GM12878 (cell line): ENCODE measurements around the gene PPM1N. TPM values are rescaled to one million over a fixed set of nuclear protein-coding genes. Genes with fewer than 3 reads are reported as not detected.

Experiments
- ATAC-seq: fragments of 200-7000 bp; cut with Tn5 transposase; 3 replicates; pipeline ENCODE4 v1.9.1; 2020; ENCODE audit warnings: mild to moderate bottlenecking, moderate library complexity
- BruUV-seq: library from RNA; stranded (reverse); fragments of 400-500 nt; replicated peaks from 2 replicates; lab custom pipeline; 2021; lab: Mats Ljungman, UMichigan
- CTCF ChIA-PET: fragments of 300-600 bp; sonication (Branson Sonifier 250); formaldehyde crosslinking; extraction: SDS; loops from one replicate; lab custom pipeline; 2021; ENCODE audit warnings: inconsistent platforms; lab: Yijun Ruan, JAX
- POLR2A ChIA-PET: fragments of 350-600 bp; formaldehyde crosslinking; extraction: SDS; loops from one replicate; lab custom pipeline; 2021; ENCODE audit warnings: inconsistent platforms; lab: Charles Lee
- RAD21 ChIA-PET: fragments of 300-600 bp; sonication (Branson Sonifier 250); formaldehyde crosslinking; loops from one replicate; lab custom pipeline; 2023; ENCODE audit warnings: antibody characterized with exemption; ENCODE audit not compliant: unreplicated experiment; lab: Charles Lee
- SMC1A ChIA-PET: fragments of 300-600 bp; sonication (Branson Sonifier 250); formaldehyde crosslinking; loops from one replicate; lab custom pipeline; 2023; ENCODE audit not compliant: unreplicated experiment, uncharacterized antibody; lab: Charles Lee
- DNase-seq: peaks from one replicate; pipeline ENCODE4 v3.0.0-alpha.2; 2011; ENCODE audit warnings: low read depth, low spot score
- FAIRE-seq: peaks from 3 replicates; lab custom pipeline; 2011; peaks lifted over from hg19 to GRCh38; lab: Jason Lieb, UNC
- H2AFZ ChIP-seq: 2 replicates; pipeline ENCODE4 v1.6.0; 2011; ENCODE audit warnings: low read depth, low read length, control low read depth; ENCODE audit not compliant: control insufficient read depth
- H3K27ac ChIP-seq: 2 replicates; pipeline ENCODE4 v1.5.1; 2011; ENCODE audit warnings: control low read depth; ENCODE audit not compliant: control insufficient read depth, insufficient read depth
- H3K27me3 ChIP-seq, 2 experiments: replicated peaks in 1 of 2; 2 replicates each; pipeline versions ENCODE4 v1.6.0 to v1.6.1; 2011; ENCODE audit warnings: low read length in 1 of 2; ENCODE audit not compliant: control insufficient read depth in 2 of 2, insufficient read depth in 2 of 2
- H3K36me3 ChIP-seq, 2 experiments: 2 replicates each; pipeline ENCODE4 v1.5.1; 2011; ENCODE audit warnings: low read length in 1 of 2; ENCODE audit not compliant: control insufficient read depth in 2 of 2, insufficient read depth in 2 of 2
- H3K4me1 ChIP-seq: 2 replicates; pipeline ENCODE4 v1.6.1; 2011; ENCODE audit warnings: mild to moderate bottlenecking, low read length, moderate library complexity, mixed read lengths; ENCODE audit not compliant: control insufficient read depth, insufficient read depth
- H3K4me2 ChIP-seq: 2 replicates; pipeline ENCODE4 v1.6.0; 2011; ENCODE audit warnings: control low read depth; ENCODE audit not compliant: control insufficient read depth, insufficient read depth
- H3K4me3 ChIP-seq: fragments of 200-600 bp; sonication (generic); 2 replicates; pipeline ENCODE4 v1.5.1; 2016
- H3K79me2 ChIP-seq: 2 replicates; pipeline ENCODE4 v1.6.0; 2011; ENCODE audit warnings: low read length; ENCODE audit not compliant: control insufficient read depth, insufficient read depth
- H3K9ac ChIP-seq: 2 replicates; pipeline ENCODE4 v1.8.0; 2011; ENCODE audit warnings: low read length, control low read depth, mixed read lengths; ENCODE audit not compliant: control insufficient read depth, insufficient read depth
- H3K9me3 ChIP-seq: replicated peaks from 3 replicates; pipeline ENCODE4 v1.5.1; 2011; ENCODE audit warnings: mild to moderate bottlenecking, low read length; ENCODE audit not compliant: control insufficient read depth, insufficient read depth
- H4K20me1 ChIP-seq: 2 replicates; pipeline ENCODE4 v1.6.0; 2011; ENCODE audit not compliant: control insufficient read depth, insufficient read depth
- ATF7 ChIP-seq: fragments of 450-650 bp; IDR thresholded peaks from 2 replicates; pipeline ENCODE4 v1.6.1; 2016; ENCODE audit warnings: low read depth, mild to moderate bottlenecking
- DPF2 ChIP-seq: fragments of 450-650 bp; IDR thresholded peaks from 2 replicates; pipeline ENCODE4 v1.6.1; 2017; ENCODE audit warnings: mild to moderate bottlenecking
- FOXK2 ChIP-seq: fragments of 450-650 bp; IDR thresholded peaks from 2 replicates; pipeline ENCODE4 v1.6.1; 2017; ENCODE audit warnings: mild to moderate bottlenecking, moderate library complexity
- IRF4 ChIP-seq: IDR thresholded peaks from 2 replicates; pipeline ENCODE4 v1.6.1; 2011; ENCODE audit warnings: low read depth, low read length
- JUND ChIP-seq: IDR thresholded peaks from 2 replicates; pipeline ENCODE4 v1.6.1; 2012; ENCODE audit warnings: low read depth, mild to moderate bottlenecking, low read length, improper control_type of control experiment, moderate library complexity
- MEF2B ChIP-seq: fragments of 450-650 bp; IDR thresholded peaks from 2 replicates; pipeline ENCODE4 v1.6.1; 2018; ENCODE audit warnings: mild to moderate bottlenecking, moderate library complexity; ENCODE audit not compliant: partially characterized antibody, poor library complexity, severe bottlenecking
- MYB ChIP-seq: fragments of 150-350 bp; IDR thresholded peaks from 2 replicates; pipeline ENCODE4 v1.6.1; 2014; ENCODE audit warnings: mild to moderate bottlenecking, low read depth, low read length, borderline replicate concordance
- MYC ChIP-seq: IDR thresholded peaks from 2 replicates; pipeline ENCODE4 v1.6.1; 2011; ENCODE audit warnings: mild to moderate bottlenecking, low read length, moderate library complexity, inconsistent platforms; ENCODE audit not compliant: insufficient read depth, insufficient replicate concordance, insufficient read length, severe bottlenecking
- PKNOX1 ChIP-seq: fragments of 450-650 bp; IDR thresholded peaks from 2 replicates; pipeline ENCODE4 v1.6.1; 2016; ENCODE audit warnings: mild to moderate bottlenecking
- RBBP5 ChIP-seq: fragments of 200-600 bp; sonication (generic); conservative IDR thresholded peaks from 2 replicates; pipeline ENCODE4 v1.6.1; 2016
- RELA ChIP-seq: fragments of 450-650 bp; IDR thresholded peaks from 2 replicates; pipeline ENCODE4 v1.8.0; 2014; ENCODE audit warnings: borderline replicate concordance; ENCODE audit not compliant: partially characterized antibody
- SREBF2 ChIP-seq: IDR thresholded peaks from 2 replicates; pipeline ENCODE4 v1.6.1; 2012; ENCODE audit warnings: mild to moderate bottlenecking, low read length
- STAT1 ChIP-seq: fragments of 450-650 bp; conservative IDR thresholded peaks from 2 replicates; pipeline ENCODE4 v1.6.1; 2014; ENCODE audit warnings: antibody characterized with exemption, mild to moderate bottlenecking
- ZBTB4 ChIP-seq: fragments of 450-650 bp; formaldehyde crosslinking; IDR thresholded peaks from 2 replicates; pipeline ENCODE4 v1.4.0; 2022; ENCODE audit warnings: mild to moderate bottlenecking, moderate library complexity
- WGBS: methylation state at CpG from one replicate; pipeline ENCODE4 v1.1.6; 2016; ENCODE audit warnings: low lambda C conversion rate; ENCODE audit not compliant: insufficient replicate concordance, insufficient coverage; ENCODE audit errors: missing lambda C conversion rate; 5-methylcytosine and 5-hydroxymethylcytosine counted together
- in situ Hi-C: fragments of 300-500 bp; cut with MboI; formaldehyde crosslinking; loops from 9 replicates; pipeline ENCODE4 v1.14.3; 2018; ENCODE audit warnings: mixed read lengths
- intact Hi-C: fragments of 100-400 bp; cut with micrococcal nuclease; formaldehyde crosslinking; loops from one replicate; pipeline ENCODE4 v1.14.2; 2022; ENCODE audit not compliant: unreplicated experiment
- polyA plus RNA-seq, 11 experiments: library from polyadenylated mRNA; depleted of rRNA in 4 of 11; unstranded in 6 of 11; stranded (reverse) in 5 of 11; fragments of >200 nt; fragmentation: Nextera tagmentation in 4 of 11; fragmentation: Illumina TruSeq in 1 of 11; extraction: Ambion mirVana in 4 of 11; extraction: Trizol in 1 of 11; gene quantifications; 1 replicate in 1 of 11; 2 replicates in 10 of 11; pipeline versions ENCODE4 v1.2.1 to v1.2.3, GENCODE V29; 2011 to 2016; ENCODE audit warnings: inconsistent platforms in 2 of 11, missing spikeins in 2 of 11, low read depth in 1 of 11
- total RNA-seq, 4 experiments: library from RNA; depleted of rRNA in 3 of 4; stranded (reverse); fragments of >200 nt in 3 of 4; fragmentation: Illumina TruSeq in 1 of 4; extraction: Trizol in 1 of 4; gene quantifications; 2 replicates each; pipeline versions ENCODE4 v1.2.1 to v1.2.3, GENCODE V29; 2013 to 2021

The PPM1N gene
- total and polyA plus RNA-seq, 10 of the 15 experiments (the other 5 are each of a cell fraction or from before 2014, with no cell fraction given): 1.6 to 5.4 (median 3.7) TPM

GRCh38 chr19:45503909-45504308 is 5.7 kb downstream of the PPM1N start (continued):
- TF ChIP-seq MYC (no peak), MEF2B (no peak), ZBTB4 (no peak)
- TF ChIP-seq, all 136 proteins: peak for 0

- ChIA-PET CTCF (interaction anchor here (1.0 to 3.9 kb wide), 10 partner anchors 10 to 187 kb away, joined by 3 to 28 read pairs (median 6); partner anchors contain the start of genes EML2, FOSB, QPCTL and SNRPD2), SMC1A (interaction anchor here (1.0 to 1.5 kb wide), 4 partner anchors 15 to 27 kb away, joined by 3 to 4 read pairs (median 4); no protein-coding TSS in a partner anchor), POLR2A (interaction anchor here (0.6 to 1.5 kb wide), 10 partner anchors 8 to 264 kb away, joined by 3 to 7 read pairs (median 4); partner anchors contain the start of genes OPA3 and RTN2), RAD21 (interaction anchor here (0.5 to 2.1 kb wide), 6 partner anchors 10 to 1156 kb away, joined by 3 to 8 read pairs (median 3); partner anchors contain the start of gene DACT3)
- H4K20me1 ChIP-seq: no peaks in the 10 kb centered on the region
- peaks cover 39% of the 10 kb centered on the region for H3K79me2 ChIP-seq
- in situ Hi-C loops: no loop called here
- H3K9ac ChIP-seq: peak overlapping the region; percentile 98
- ATAC-seq (no peak), DNase-seq (no peak), FAIRE-seq (peak; percentile 13)
- no peaks in the 10 kb centered on the region; the same call in 2 of the 3 replicates for H3K9me3 ChIP-seq
- no peaks in the 10 kb centered on the region for H3K36me3 ChIP-seq
- H3K27ac ChIP-seq: no peak overlapping the region
- H3K4me3 ChIP-seq: peak overlapping the region; percentile 99; the same call in 1 of the 2 replicates
- no peaks in the 10 kb centered on the region for H3K27me3 ChIP-seq
- H3K4me2 ChIP-seq: peak overlapping the region; percentile 90; the same call in 1 of the 2 replicates
- intact Hi-C loops: loop anchor here (5.0 kb wide), 1 partner anchor 137 kb away; no protein-coding TSS in a partner anchor
- WGBS: 90% methylated on average over 8 of the region's 8 CpGs
- H3K4me1 ChIP-seq: peaks cover 21% of the 10 kb centered on the region
- BruUV-seq: no TSS peak
- H2AFZ ChIP-seq: no peak overlapping the region
- TF ChIP-seq SREBF2: no peak
- no peak for TF ChIP-seq RBBP5
- no peak for TF ChIP-seq ATF7
- TF ChIP-seq DPF2: no peak
- no peak for TF ChIP-seq FOXK2
- no peak for TF ChIP-seq STAT1
- TF ChIP-seq PKNOX1: no peak
- no peak for TF ChIP-seq IRF4
- no peak for TF ChIP-seq RELA
- TF ChIP-seq JUND: no peak
- no peak for TF ChIP-seq MYB
Observed at GRCh38 chr19:45505151-45505995, 7.1 kb downstream of the PPM1N start.
